HG03139 (cell line): ENCODE results near the gene OR13A1.
"Not testable (repeated sequence)": the region's sequence is repeated elsewhere in the genome, so short reads cannot be mapped to it uniquely, and the experiment has no call there.

Experiments
- ATAC-seq: cut with Tn5 transposase; IDR thresholded peaks from one replicate; pipeline ENCODE4 v1.9.1; 2021; ENCODE audit not compliant: unreplicated experiment

The OR13A1 gene

DNA sequence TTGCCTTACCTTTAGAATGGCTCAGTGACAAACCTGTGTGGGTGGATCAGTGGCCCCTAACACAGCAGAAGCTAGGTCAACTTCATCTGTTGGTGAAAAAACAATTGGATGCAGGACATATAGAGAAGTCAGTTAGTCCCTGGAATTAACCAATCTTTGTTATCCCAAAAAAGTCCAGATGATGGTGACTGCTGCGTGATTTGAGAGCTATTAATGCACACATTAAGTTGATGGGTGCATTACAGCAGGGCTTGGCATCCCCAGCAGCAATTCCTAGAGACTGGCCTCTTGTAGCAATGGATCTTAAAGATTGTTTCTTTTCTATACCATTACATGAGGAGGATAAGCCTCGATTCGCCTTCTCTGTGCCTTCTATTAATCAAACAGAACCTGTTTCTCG is 33.3 kb downstream of the OR13A1 start:
- no peak for ATAC-seq

DNA sequence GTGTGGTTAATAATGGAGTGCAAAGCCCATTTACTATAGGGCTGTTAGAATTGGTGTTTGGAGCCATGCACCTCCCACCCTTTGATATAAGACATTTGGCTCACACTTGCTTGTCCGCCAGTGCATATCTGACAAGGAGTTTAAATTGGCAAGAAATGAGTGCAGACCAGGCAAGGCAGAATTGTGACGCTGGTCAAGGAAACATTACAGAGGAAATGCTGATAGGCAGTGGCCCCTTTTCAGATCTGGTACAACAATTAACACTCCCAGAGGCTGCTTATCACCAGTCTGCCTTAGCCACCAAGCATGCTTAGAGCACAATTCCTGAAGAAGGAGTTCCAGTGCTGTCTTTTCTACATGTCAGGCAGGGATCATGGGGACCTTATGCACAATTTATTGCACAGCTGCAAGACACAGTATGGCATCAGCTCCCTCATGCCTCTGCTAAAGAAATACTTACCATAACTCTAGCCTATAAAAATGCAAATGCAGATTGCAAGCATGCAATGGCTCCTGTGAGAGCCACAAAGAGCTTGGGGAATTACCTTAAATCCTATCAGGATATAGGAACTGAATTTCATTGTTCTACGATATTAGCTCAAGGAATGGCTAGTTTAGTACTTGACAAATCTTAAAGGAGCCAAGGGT is 35.2 kb downstream of the OR13A1 start:
- no peak for ATAC-seq

DNA sequence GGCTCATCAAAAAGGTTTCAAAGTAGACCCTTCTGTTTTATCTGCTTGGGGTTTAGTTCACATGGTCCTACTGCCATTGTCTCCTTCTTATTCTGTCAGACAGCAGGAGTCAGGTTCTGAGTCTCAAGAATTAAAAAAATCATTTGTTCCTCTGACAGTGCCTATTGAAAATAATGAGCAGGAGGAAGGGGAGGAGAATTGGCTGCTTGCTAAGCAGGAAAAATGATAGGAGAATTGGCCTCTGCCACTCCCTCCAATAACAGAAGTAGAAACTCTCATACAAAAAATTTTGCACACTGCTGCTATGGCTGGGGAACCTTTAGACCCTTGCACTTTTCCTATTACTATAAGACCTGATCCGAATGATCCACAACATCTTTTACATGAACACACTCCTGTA is 35.7 kb downstream of the OR13A1 start:
- ATAC-seq, result no peak

DNA sequence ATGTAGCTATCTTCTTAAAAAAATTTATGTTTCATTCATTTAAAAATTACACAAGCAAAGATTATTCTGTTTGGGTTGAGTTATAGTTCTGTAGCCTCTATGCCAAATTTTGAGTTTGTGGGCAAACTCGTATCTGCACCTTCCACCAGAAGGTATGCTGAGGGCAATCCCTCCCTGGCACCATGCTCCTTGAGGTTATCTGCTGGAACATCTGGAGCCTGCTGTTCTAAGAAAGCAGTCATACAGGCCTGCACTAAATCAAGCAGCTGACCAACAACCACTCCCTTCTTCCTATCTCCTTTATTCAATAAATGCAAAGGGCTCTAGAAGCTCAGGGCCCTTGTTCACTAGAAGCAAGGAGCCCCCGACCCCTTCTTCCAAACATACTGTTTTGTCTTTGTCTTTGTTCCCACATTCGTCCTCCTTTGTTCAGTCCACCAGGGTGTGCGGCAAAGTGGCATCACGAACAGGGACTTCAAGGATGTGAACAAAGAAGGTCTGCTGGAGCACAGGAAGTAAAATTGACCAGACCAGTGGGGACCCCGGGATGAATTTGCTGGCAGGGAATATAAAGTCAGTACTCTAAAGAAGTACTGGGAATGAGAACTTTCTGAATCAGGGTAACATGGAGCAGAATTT is 36.4 kb downstream of the OR13A1 start:
- ATAC-seq, result no peak

DNA sequence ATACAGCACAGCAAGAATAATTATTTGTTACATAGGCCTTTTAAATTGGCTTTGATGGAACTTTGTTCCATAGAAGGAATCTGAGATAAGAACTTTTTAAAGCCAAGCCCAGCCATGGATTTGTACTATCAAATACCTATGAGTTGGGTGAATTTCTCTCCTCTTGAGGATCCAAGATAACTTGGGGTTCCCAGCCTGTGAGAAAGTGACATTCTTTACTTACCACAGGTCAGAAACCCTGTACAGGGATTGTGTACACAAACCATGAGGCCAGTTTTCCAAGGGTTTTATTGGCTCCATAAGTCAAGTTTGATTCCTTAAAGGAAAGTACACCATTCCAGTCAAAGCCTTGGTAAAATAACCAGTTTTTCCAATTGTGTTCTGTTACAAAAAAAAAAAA is 39.3 kb downstream of the OR13A1 start:
- not testable (repeated sequence) for ATAC-seq

DNA sequence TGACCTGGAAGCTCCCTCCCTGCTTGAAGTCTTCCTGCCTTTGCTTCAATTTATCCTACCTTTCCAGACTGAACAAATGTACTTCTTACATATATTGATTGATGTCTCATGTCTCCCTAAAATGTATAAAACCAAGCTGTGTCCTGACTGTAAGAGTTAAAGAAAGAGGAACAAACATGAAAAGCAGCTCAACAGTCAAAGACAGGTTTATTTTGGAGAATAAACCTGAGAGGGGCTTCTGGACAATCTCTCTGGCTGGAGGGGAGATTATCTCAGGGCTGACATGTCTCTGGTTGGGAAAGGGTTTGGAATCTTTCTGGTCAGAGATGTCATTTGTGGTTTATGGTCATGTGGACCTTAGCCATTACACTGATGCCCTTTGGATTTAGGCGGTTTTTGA is 41.0 kb downstream of the OR13A1 start:
- ATAC-seq, result no peak

DNA sequence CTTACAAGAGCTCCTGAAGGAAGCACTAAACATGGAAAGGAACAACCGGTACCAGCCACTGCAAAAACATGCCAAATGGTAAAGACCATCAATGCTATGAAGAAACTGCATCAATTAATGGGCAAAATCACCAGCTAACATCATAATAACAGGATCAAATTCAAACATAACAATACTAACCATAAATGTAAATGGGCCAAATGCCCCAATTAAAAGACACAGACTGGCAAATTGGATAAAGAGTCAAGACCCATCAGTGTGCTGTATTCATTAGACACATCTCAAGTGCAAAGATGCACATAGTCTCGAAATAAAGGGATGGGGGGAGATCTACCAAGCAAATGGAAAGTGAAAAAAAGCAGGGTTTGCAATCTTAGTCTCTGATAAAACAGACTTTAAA is 47.6 kb downstream of the OR13A1 start:
- ATAC-seq, result not testable (repeated sequence)

DNA sequence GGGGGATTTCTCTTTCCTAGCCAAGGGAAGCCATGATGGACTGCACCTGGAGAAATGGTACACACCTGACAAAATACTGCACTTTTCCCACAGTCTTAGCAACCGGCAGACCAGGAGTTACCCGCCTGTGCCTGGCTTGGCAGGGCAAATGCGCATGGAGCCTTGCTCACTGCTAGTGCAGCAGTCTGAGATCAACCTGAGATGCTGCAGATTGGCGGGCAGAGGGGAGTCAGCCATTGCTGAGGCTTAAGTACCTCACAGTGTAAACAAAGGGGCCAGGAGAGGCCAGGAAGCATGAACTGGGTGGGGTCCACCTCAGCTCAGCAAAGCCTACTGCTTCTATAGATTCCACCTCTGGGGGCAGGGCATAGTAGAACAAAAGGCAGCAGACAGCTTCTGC is 49.4 kb downstream of the OR13A1 start:
- ATAC-seq, result no peak

DNA sequence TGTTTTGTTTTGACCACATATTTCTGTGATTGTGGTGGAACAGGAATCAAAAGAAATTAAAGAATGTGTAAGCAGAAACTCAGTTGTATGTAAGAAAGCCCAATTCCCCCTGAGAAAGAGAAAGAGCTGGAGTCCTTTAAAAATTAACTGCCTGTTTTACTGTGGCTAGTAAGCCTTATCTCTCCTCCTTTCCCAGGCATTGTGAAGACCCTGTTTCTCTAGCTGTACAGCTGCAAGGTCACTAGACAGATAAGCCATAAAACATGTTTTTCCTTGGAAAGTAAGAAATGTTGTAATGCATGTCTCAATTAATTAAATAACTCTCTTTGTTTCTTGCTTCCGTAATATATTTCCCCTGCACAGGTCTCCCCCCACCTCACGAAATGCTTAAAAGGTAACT is 53.5 kb downstream of the OR13A1 start:
- ATAC-seq, result no peak

DNA sequence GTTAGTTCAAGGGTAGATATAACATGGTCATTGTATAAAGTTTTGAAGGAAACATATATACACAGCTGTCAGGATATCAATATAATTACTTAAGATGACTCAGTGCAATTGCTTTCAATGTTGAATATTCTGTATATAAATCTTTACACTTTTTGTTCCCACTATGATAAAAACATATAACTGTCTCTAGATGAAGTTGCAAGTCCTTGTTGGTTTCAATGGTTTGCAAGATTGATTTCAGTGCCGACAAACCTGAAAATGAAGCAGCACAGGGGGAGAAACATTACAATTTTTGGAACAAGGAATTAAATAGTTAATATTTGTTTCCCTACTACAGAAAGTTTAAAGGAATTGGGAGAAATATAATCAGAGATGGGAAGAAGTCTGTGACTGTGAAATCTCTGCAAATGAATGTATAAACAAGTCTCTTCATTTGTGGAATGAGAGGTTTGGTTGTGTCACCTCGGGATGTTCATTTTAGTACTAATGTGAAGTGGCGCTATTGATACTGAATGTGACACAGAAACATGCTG is 54.1 kb downstream of the OR13A1 start:
- no peak for ATAC-seq

DNA sequence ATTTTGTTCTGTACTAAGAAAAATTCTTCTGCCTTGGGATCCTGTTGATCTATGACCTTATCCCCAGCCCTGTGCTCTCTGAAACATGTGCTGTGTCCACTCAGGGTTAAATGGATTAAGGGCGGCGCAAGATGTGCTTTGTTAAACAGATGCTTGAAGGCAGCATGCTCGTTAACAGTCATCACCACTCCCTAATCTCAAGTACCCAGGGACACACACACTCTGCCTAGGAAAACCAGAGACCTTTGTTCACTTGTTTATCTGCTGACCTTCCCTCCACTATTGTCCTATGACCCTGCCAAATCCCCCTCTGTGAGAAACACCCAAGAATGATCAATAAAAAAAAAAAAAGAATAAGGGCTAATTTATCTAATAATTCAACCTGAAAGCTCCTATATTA is 54.8 kb downstream of the OR13A1 start:
- ATAC-seq, result not testable (repeated sequence)

DNA sequence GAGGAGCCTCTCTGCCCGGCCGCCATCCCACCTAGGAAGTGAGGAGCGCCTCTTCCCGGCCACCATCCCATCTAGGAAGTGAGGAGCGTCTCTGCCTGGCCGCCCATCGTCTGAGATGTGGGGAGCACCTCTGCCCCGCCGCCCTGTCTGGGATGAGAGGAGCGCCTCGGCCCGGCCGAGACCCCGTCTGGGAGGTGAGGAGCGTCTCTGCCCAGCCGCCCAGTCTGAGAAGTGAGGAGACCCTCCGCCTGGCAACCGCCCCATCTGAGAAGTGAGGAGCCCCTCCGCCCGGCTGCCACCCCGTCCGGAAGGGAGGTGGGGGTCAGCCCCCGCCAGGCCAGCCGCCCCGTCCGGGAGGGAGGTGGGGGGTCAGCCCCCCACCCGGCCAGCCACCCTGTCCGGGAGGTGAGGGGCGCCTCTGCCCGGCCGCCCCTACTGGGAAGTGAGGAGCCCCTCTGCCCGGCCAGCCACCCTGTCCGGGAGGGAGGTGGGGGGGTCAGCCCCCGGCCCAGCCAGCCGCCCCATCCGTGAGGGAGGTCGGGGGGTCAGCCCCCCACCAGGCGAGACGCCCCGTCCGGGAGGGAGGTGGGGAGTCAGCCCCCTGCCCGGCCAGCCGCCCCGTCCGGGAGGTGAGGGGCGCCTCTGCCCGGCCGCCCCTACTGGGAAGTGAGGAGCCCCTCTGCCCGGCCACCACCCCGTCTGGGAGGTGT is 55.5 kb downstream of the OR13A1 start:
- ATAC-seq, result not testable (repeated sequence)

DNA sequence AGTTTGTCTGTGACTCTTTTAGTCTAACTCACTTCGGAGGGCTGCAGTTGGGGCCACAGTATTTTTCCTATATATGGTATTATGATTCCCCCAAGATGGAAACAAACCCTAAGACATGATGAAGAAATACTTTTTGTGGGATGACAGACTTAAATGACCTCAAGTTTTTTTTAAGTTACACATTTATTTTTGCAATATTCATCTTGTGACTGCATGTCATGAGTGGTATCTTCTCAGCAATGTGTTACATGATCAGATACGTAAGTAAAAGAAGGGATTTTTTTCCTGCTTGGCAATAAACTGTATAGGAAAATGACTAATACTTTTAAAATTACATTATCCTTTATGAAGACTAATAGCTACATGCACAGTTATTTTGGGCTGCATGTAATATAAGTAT is 57.8 kb downstream of the OR13A1 start:
- ATAC-seq, result no peak

DNA sequence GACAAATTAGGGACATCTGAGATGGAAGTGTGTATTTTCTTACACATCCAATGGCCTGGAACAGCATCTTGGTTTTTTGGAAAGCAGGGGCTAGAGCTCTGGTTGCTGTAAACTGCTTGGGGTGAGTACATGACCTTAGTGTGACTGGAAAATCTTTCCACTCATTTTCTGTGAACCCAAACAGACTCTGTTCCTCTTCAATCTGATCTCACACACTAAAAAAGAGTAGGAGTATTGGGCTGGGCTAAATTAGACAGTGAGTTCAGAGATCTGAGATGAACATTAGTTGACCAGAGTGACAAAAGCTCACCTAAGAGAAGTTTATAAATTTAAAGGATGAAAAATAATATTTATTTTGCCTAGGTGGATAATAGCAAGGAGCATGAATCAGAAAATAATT is 59.2 kb downstream of the OR13A1 start:
- no peak for ATAC-seq

DNA sequence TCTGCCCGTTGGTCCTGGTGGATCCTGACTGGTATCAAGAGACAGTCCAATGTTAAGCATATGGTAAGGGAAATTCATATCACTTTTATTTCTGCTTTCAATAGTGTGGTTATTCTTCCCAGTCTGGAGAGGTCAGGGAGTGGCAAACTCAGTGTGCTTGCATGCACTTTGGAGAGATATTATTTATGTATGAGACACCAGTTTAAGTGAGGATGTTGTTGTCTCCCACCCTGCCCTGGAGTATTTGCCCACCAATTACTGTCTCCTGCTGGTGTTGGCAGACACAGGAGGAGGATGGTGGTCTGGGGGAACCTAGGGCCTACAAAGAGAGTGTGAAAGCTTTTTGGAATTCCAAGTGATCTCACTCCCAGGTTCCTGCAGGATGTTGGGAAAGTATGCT is 59.7 kb downstream of the OR13A1 start:
- ATAC-seq, result no peak

DNA sequence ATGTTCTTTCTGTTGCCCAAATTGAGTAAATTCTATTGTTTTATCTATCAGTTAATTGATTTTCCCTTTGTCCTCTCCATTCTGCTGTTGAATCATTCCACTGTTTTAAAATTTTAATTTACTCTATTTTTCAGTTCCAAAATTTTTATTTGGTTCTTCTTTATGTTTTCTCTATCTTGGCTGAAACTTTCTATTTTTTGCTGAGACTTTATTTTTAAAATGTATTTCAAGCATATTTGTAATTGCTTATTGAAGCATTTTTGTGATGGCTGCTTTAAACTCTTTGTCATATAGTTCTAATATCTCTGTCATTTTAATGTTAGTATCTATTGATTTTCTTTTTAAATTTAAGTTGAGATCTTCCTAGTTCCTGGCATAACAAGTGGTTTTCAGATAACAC is 60.5 kb downstream of the OR13A1 start:
- no peak for ATAC-seq

DNA sequence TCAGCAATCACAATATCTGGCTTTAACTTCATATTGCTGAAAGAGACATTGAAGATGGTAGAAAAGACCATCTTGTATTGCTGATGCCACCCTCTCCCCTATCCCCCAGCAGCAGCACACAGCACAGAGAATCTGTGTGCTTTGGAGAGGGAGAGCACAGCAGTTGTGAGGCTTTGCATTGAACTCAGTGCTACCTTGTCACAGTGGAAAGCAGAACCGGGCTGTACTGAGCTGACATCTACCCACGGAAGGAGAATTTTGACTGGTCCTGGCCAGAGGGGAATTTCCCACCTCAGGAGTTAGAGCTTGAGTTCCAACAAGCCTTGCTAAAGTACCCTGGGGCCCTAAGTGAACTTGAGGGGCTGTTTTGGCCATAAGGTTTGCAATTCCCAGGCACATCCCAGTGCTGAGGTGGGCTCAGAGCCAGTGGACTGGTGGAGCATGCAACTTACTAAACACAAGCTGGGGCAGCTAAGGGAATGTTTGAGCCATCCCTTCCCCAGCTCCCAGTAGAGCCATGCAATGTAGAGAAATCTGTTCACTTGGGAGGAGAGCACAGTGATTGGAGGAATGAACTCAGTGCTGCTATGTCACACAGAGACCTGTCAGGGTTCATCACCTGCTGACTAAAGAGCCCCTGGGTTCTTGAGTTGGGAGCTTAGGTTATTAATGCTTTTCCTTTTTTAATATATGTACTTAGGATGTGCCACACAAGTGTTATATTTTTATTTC is 62.1 kb downstream of the OR13A1 start:
- no peak for ATAC-seq
